Dendritic cell treated with granulocyte-macrophage colony-stimulating factor and Interleukin-4, amounts not matched to agents 40 ng/mL and 50 ng/mL, for 4 days (primary cell): ENCODE data around the gene RSAD1.

Source experiments
- H3K27ac Mint-ChIP-seq: one replicate; pipeline ENCODE4 v1.8.0; 2022; ENCODE audit warnings: mild to moderate bottlenecking, mixed read lengths
- H3K27me3 Mint-ChIP-seq: one replicate; pipeline ENCODE4 v1.8.0; 2022; ENCODE audit warnings: mild to moderate bottlenecking, mixed read lengths
- H3K36me3 Mint-ChIP-seq: one replicate; pipeline ENCODE4 v1.8.0; 2022; ENCODE audit warnings: low read depth, mixed read lengths
- H3K4me1 Mint-ChIP-seq: one replicate; pipeline ENCODE4 v1.8.0; 2022; ENCODE audit warnings: low read depth, mixed read lengths
- H3K4me3 Mint-ChIP-seq: one replicate; pipeline ENCODE4 v1.8.0; 2022; ENCODE audit warnings: mild to moderate bottlenecking, moderate library complexity, mixed read lengths
- H3K9me3 Mint-ChIP-seq: one replicate; pipeline ENCODE4 v1.8.0; 2022; ENCODE audit warnings: mixed read lengths
- intact Hi-C: fragments of 100-400 bp; cut with micrococcal nuclease; formaldehyde crosslinking; loops from one replicate; pipeline ENCODE4 v1.15.0; 2022

Gene RSAD1

GRCh38 chr17:50464736-50465135 lies 13.9 kb upstream of the RSAD1 start:
- intact Hi-C loops, result no loop called here
- H3K27ac Mint-ChIP-seq, result no peak overlapping the region
- no peaks in the 10 kb centered on the region for H3K9me3 Mint-ChIP-seq
- H3K4me1 Mint-ChIP-seq, result peaks cover 32% of the 10 kb centered on the region
- no peak overlapping the region for H3K4me3 Mint-ChIP-seq
- H3K27me3 Mint-ChIP-seq, result peaks cover 39% of the 10 kb centered on the region
- peaks cover 74% of the 10 kb centered on the region for H3K36me3 Mint-ChIP-seq

GRCh38 chr17:50465171-50465570 lies 13.5 kb upstream of the RSAD1 start:
- Mint-ChIP-seq H3K27ac (no peak overlapping the region), H3K4me3 (no peak overlapping the region), H3K36me3 (peaks cover 78% of the 10 kb centered on the region), H3K4me1 (peaks cover 36% of the 10 kb centered on the region), H3K27me3 (peaks cover 43% of the 10 kb centered on the region), H3K9me3 (no peaks in the 10 kb centered on the region)
- intact Hi-C loops, result no loop called here

- intact Hi-C loops, result no loop called here
- peaks cover 83% of the 10 kb centered on the region for H3K36me3 Mint-ChIP-seq
- peaks cover 41% of the 10 kb centered on the region for H3K4me1 Mint-ChIP-seq
- H3K4me3 Mint-ChIP-seq, result no peak overlapping the region
- H3K9me3 Mint-ChIP-seq, result no peaks in the 10 kb centered on the region
- H3K27me3 Mint-ChIP-seq, result peaks cover 43% of the 10 kb centered on the region
- no peak overlapping the region for H3K27ac Mint-ChIP-seq
Observed at GRCh38 chr17:50465635-50466034, 13.0 kb upstream of the RSAD1 start.

- Mint-ChIP-seq H3K27ac (no peak overlapping the region), H3K9me3 (no peaks in the 10 kb centered on the region), H3K4me3 (no peak overlapping the region), H3K27me3 (peaks cover 48% of the 10 kb centered on the region), H3K4me1 (peaks cover 45% of the 10 kb centered on the region), H3K36me3 (peaks cover 86% of the 10 kb centered on the region)
- intact Hi-C loops, result no loop called here
Observed at GRCh38 chr17:50466371-50467113, 12.1 kb upstream of the RSAD1 start.

- no peaks in the 10 kb centered on the region for H3K9me3 Mint-ChIP-seq
Observed at GRCh38 chr17:50467114-50467854, 11.4 kb upstream of the RSAD1 start.

GRCh38 chr17:50467855-50468303 lies 10.8 kb upstream of the RSAD1 start:
- no peak overlapping the region for H3K4me3 Mint-ChIP-seq
- intact Hi-C loops, result no loop called here
- peaks cover 50% of the 10 kb centered on the region for H3K27me3 Mint-ChIP-seq
- no peaks in the 10 kb centered on the region for H3K9me3 Mint-ChIP-seq
- H3K4me1 Mint-ChIP-seq, result peaks cover 45% of the 10 kb centered on the region
- peaks cover 86% of the 10 kb centered on the region for H3K36me3 Mint-ChIP-seq
- no peak overlapping the region for H3K27ac Mint-ChIP-seq

More at GRCh38 chr17:50467114-50467854, 11.4 kb upstream of the RSAD1 start:
- Mint-ChIP-seq H3K36me3 (peaks cover 86% of the 10 kb centered on the region), H3K4me1 (peaks cover 45% of the 10 kb centered on the region), H3K27ac (no peak overlapping the region), H3K4me3 (no peak overlapping the region), H3K27me3 (peaks cover 50% of the 10 kb centered on the region)
- intact Hi-C loops, result no loop called here

- intact Hi-C loops, result no loop called here
- Mint-ChIP-seq H3K4me3 (no peak within 1 kb of the TSS), H3K9me3 (no peaks in the 10 kb centered on the region), H3K36me3 (peaks cover 86% of the 10 kb centered on the region), H3K27me3 (peaks cover 50% of the 10 kb centered on the region), H3K27ac (no peak within 1 kb of the TSS), H3K4me1 (peaks cover 45% of the 10 kb centered on the region)
Observed at GRCh38 chr17:50468304-50469207, 10.1 kb upstream of the RSAD1 start, which contains the start of gene CHAD. CHAD (minus strand) TSS chr17:50468880; CDS start chr17:50468813, 67 bp downstream.

GRCh38 chr17:50469208-50469605 lies 9.5 kb upstream of the RSAD1 start:
- Mint-ChIP-seq H3K27ac (no peak overlapping the region), H3K9me3 (no peaks in the 10 kb centered on the region)

GRCh38 chr17:50469671-50470305 lies 8.9 kb upstream of the RSAD1 start:
- H3K36me3 Mint-ChIP-seq, result peaks cover 86% of the 10 kb centered on the region
- H3K4me1 Mint-ChIP-seq, result peaks cover 39% of the 10 kb centered on the region
- no peaks in the 10 kb centered on the region for H3K9me3 Mint-ChIP-seq
- intact Hi-C loops, result no loop called here
- H3K27ac Mint-ChIP-seq, result no peak overlapping the region
- H3K27me3 Mint-ChIP-seq, result peaks cover 50% of the 10 kb centered on the region
- no peak overlapping the region for H3K4me3 Mint-ChIP-seq

More at GRCh38 chr17:50469208-50469605, 9.5 kb upstream of the RSAD1 start:
- Mint-ChIP-seq H3K36me3 (peaks cover 86% of the 10 kb centered on the region), H3K27me3 (peaks cover 50% of the 10 kb centered on the region), H3K4me3 (no peak overlapping the region), H3K4me1 (peaks cover 44% of the 10 kb centered on the region)
- intact Hi-C loops, result no loop called here

GRCh38 chr17:50470426-50470825 lies 8.2 kb upstream of the RSAD1 start:
- peaks cover 86% of the 10 kb centered on the region for H3K36me3 Mint-ChIP-seq
- intact Hi-C loops, result no loop called here
- no peak overlapping the region for H3K27ac Mint-ChIP-seq
- no peak overlapping the region for H3K4me3 Mint-ChIP-seq
- H3K27me3 Mint-ChIP-seq, result peaks cover 47% of the 10 kb centered on the region
- peaks cover 34% of the 10 kb centered on the region for H3K4me1 Mint-ChIP-seq
- no peaks in the 10 kb centered on the region for H3K9me3 Mint-ChIP-seq

GRCh38 chr17:50471009-50471905 lies 7.4 kb upstream of the RSAD1 start:
- Mint-ChIP-seq H3K9me3 (no peaks in the 10 kb centered on the region), H3K27ac (no peak overlapping the region), H3K4me3 (no peak overlapping the region), H3K36me3 (peaks cover 80% of the 10 kb centered on the region), H3K4me1 (peaks cover 29% of the 10 kb centered on the region), H3K27me3 (peaks cover 43% of the 10 kb centered on the region)
- intact Hi-C loops, result no loop called here

GRCh38 chr17:50472286-50472685 lies 6.4 kb upstream of the RSAD1 start:
- H3K9me3 Mint-ChIP-seq, result no peaks in the 10 kb centered on the region
- H3K27ac Mint-ChIP-seq, result no peak overlapping the region
- peaks cover 23% of the 10 kb centered on the region for H3K4me1 Mint-ChIP-seq

More at GRCh38 chr17:50472286-50472685, 6.4 kb upstream of the RSAD1 start:
- H3K36me3 Mint-ChIP-seq, result peaks cover 73% of the 10 kb centered on the region
- H3K27me3 Mint-ChIP-seq, result peaks cover 33% of the 10 kb centered on the region
- intact Hi-C loops, result no loop called here
- no peak overlapping the region for H3K4me3 Mint-ChIP-seq
